HepG2 (cell line): Measurements from ENCODE around the gene TCEANC2. TPM values are rescaled to one million over a fixed set of nuclear protein-coding genes. Genes with fewer than 3 reads are reported as not detected.

Experiments used
- ATAD3A ChIP-seq: sonication (generic); formaldehyde crosslinking; IDR thresholded peaks from 2 replicates; pipeline ENCODE4 v1.4.0; 2020; ENCODE audit warnings: missing genetic modification reagents
- ATRX ChIP-seq: sonication (generic); formaldehyde crosslinking; IDR thresholded peaks from 2 replicates; pipeline ENCODE4 v1.4.0; 2020; ENCODE audit warnings: missing genetic modification reagents, borderline replicate concordance
- BORCS8-MEF2B ChIP-seq: sonication (generic); formaldehyde crosslinking; IDR thresholded peaks from 2 replicates; pipeline ENCODE4 v1.8.0; 2022; ENCODE audit warnings: mild to moderate bottlenecking, missing genetic modification reagents
- DNMT1 ChIP-seq: sonication (generic); formaldehyde crosslinking; IDR thresholded peaks from 2 replicates; pipeline ENCODE4 v1.5.1; 2020; ENCODE audit warnings: mild to moderate bottlenecking, missing genetic modification reagents
- EEA1 ChIP-seq: sonication (generic); formaldehyde crosslinking; IDR thresholded peaks from 2 replicates; pipeline ENCODE4 v1.5.1; 2020; ENCODE audit warnings: mild to moderate bottlenecking, missing genetic modification reagents, borderline replicate concordance
- FOXC1 ChIP-seq: sonication (generic); formaldehyde crosslinking; IDR thresholded peaks from 2 replicates; pipeline ENCODE4 v1.8.0; 2022; ENCODE audit warnings: mild to moderate bottlenecking, missing genetic modification reagents, borderline replicate concordance
- GLI4 ChIP-seq: sonication (generic); formaldehyde crosslinking; IDR thresholded peaks from 2 replicates; pipeline ENCODE4 v1.5.1; 2020; ENCODE audit warnings: missing genetic modification reagents, mild to moderate bottlenecking, moderate library complexity, borderline replicate concordance
- HMGXB4 ChIP-seq, 2 experiments: sonication (generic) in 1 of 2; formaldehyde crosslinking in 1 of 2; IDR thresholded peaks; 2 replicates each; pipeline versions ENCODE4 v1.4.0 to v1.6.1; 2018 to 2020; ENCODE audit warnings: missing genetic modification reagents in 2 of 2, borderline replicate concordance in 1 of 2, low read depth in 1 of 2, mild to moderate bottlenecking in 1 of 2, missing biosample characterization in 1 of 2
- KDM1A ChIP-seq: IDR thresholded peaks from 2 replicates; pipeline ENCODE4 v1.6.1; 2016; ENCODE audit warnings: missing compliant biosample characterization
- LCORL ChIP-seq, 2 experiments: fragments of 450-650 bp in 1 of 2; sonication (generic) in 1 of 2; formaldehyde crosslinking in 1 of 2; IDR thresholded peaks; 2 replicates each; pipeline versions ENCODE4 v1.5.0 to v1.6.1; 2017 to 2020; ENCODE audit warnings: antibody characterized with exemption in 1 of 2, missing genetic modification reagents in 1 of 2
- MTERF4 ChIP-seq: sonication (generic); formaldehyde crosslinking; IDR thresholded peaks from 2 replicates; pipeline ENCODE4 v1.8.0; 2023; ENCODE audit warnings: mild to moderate bottlenecking, missing genetic modification reagents
- NFE2L1 ChIP-seq: sonication (generic); formaldehyde crosslinking; IDR thresholded peaks from 2 replicates; pipeline ENCODE4 v1.4.0; 2020; ENCODE audit warnings: missing genetic modification reagents, mild to moderate bottlenecking, borderline replicate concordance
- NR2F2 ChIP-seq: IDR thresholded peaks from 2 replicates; pipeline ENCODE4 v1.6.1; 2012; ENCODE audit warnings: low read depth, inconsistent platforms, borderline replicate concordance
- POLR2G ChIP-seq: fragments of 200-400 bp; formaldehyde crosslinking; IDR thresholded peaks from 2 replicates; pipeline ENCODE4 v1.6.1; 2018; ENCODE audit warnings: mild to moderate bottlenecking, low read depth, low read length, moderate library complexity
- SRSF4 ChIP-seq: fragments of 200-400 bp; formaldehyde crosslinking; IDR thresholded peaks from one replicate; pipeline ENCODE4 v1.6.1; 2018; ENCODE audit warnings: mild to moderate bottlenecking, low read depth, low read length, moderate library complexity; ENCODE audit not compliant: poor library complexity, severe bottlenecking
- TBX2 ChIP-seq: sonication (generic); formaldehyde crosslinking; IDR thresholded peaks from 2 replicates; pipeline ENCODE4 v1.5.0; 2020; ENCODE audit warnings: missing genetic modification reagents, mild to moderate bottlenecking, borderline replicate concordance
- TEAD3 ChIP-seq: optimal IDR thresholded peaks from 2 replicates; pipeline ENCODE3; 2016; ENCODE audit warnings: borderline replicate concordance
- ZBTB3 ChIP-seq: sonication (generic); formaldehyde crosslinking; IDR thresholded peaks from 2 replicates; pipeline ENCODE4 v1.4.0; 2020; ENCODE audit warnings: low read depth, mild to moderate bottlenecking, moderate library complexity, missing genetic modification reagents, borderline replicate concordance
- ZMYM4 ChIP-seq: sonication (generic); formaldehyde crosslinking; IDR thresholded peaks from 2 replicates; pipeline ENCODE4 v1.8.1; 2023; ENCODE audit warnings: mild to moderate bottlenecking, missing genetic modification reagents
- ZNF230 ChIP-seq: sonication (generic); formaldehyde crosslinking; IDR thresholded peaks from 2 replicates; pipeline ENCODE4 v1.4.0; 2020; ENCODE audit warnings: mild to moderate bottlenecking, missing genetic modification reagents
- ZNF235 ChIP-seq: sonication (generic); formaldehyde crosslinking; IDR thresholded peaks from 2 replicates; pipeline ENCODE4 v1.8.1; 2023; ENCODE audit warnings: mild to moderate bottlenecking, missing genetic modification reagents, borderline replicate concordance
- ZNF253 ChIP-seq: sonication (generic); formaldehyde crosslinking; IDR thresholded peaks from 2 replicates; pipeline ENCODE4 v1.8.0; 2022; ENCODE audit warnings: mild to moderate bottlenecking, missing genetic modification reagents, borderline replicate concordance
- ZNF432 ChIP-seq: sonication (generic); formaldehyde crosslinking; IDR thresholded peaks from 2 replicates; pipeline ENCODE4 v1.5.0; 2020; ENCODE audit warnings: missing genetic modification reagents, mild to moderate bottlenecking, borderline replicate concordance
- polyA plus RNA-seq, 8 experiments: library from polyadenylated mRNA; depleted of rRNA in 3 of 8; stranded (reverse) in 7 of 8; unstranded in 1 of 8; fragments of >200 nt; fragmentation: Illumina TruSeq in 4 of 8; extraction: Trizol in 4 of 8; gene quantifications; 2 replicates each; pipeline versions ENCODE4 v1.2.1 to v1.2.3, GENCODE V29; 2011 to 2016; ENCODE audit warnings: low read depth in 4 of 8, missing spikeins in 1 of 8, mixed read lengths in 1 of 8; ENCODE audit not compliant: insufficient read depth in 1 of 8
- total RNA-seq, 5 experiments: library from RNA; depleted of rRNA; stranded (reverse); fragments of >200 nt; fragmentation: Illumina TruSeq; extraction: Trizol; gene quantifications; 2 replicates each; pipeline ENCODE4 v1.2.3, GENCODE V29; 2016; ENCODE audit warnings: low read depth in 1 of 5
- TF ChIP-seq, protein P1 (sequence below): sonication (generic); formaldehyde crosslinking; IDR thresholded peaks from 2 replicates; pipeline ENCODE4 v1.8.1; 2022; ENCODE audit warnings: low read depth, mild to moderate bottlenecking, missing genetic modification reagents

TCEANC2 gene
- total and polyA plus RNA-seq, 2 of the 13 experiments (the other 11 are each of a cell fraction or from before 2014, with no cell fraction given), result 3.8 to 5.0 TPM

GRCh38 chr1:54052431-54052933 lies 926 bp upstream of the TCEANC2 start (continued):
- peak; percentile 26 for TF ChIP-seq TEAD3
- TF ChIP-seq ZBTB3 (CRISPR knock-in tag), result no peak
- TF ChIP-seq LCORL (IDR thresholded peaks at IDR 0.05), result no peak
- no peak for TF ChIP-seq LCORL (CRISPR knock-in tag; IDR thresholded peaks at IDR 0.05)
- TF ChIP-seq BORCS8-MEF2B (CRISPR knock-in tag), result 0 out of 2 replicates have a peak, but pooled peaks have one; percentile 15
- TF ChIP-seq EEA1 (CRISPR knock-in tag), result peak; percentile 45; the same call in 1 of the 2 replicates
- TF ChIP-seq KDM1A (CRISPR knock-in tag), result no peak
- TF ChIP-seq, protein P1, sequence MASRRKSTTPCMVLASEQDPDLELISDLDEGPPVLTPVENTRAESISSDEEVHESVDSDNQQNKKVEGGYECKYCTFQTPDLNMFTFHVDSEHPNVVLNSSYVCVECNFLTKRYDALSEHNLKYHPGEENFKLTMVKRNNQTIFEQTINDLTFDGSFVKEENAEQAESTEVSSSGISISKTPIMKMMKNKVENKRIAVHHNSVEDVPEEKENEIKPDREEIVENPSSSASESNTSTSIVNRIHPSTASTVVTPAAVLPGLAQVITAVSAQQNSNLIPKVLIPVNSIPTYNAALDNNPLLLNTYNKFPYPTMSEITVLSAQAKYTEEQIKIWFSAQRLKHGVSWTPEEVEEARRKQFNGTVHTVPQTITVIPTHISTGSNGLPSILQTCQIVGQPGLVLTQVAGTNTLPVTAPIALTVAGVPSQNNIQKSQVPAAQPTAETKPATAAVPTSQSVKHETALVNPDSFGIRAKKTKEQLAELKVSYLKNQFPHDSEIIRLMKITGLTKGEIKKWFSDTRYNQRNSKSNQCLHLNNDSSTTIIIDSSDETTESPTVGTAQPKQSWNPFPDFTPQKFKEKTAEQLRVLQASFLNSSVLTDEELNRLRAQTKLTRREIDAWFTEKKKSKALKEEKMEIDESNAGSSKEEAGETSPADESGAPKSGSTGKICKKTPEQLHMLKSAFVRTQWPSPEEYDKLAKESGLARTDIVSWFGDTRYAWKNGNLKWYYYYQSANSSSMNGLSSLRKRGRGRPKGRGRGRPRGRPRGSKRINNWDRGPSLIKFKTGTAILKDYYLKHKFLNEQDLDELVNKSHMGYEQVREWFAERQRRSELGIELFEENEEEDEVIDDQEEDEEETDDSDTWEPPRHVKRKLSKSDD (CRISPR knock-in tag), result 0 out of 2 replicates have a peak, but pooled peaks have one; percentile 18
- peak; percentile 8; the same call in 1 of the 2 replicates for TF ChIP-seq ZNF235 (CRISPR knock-in tag)
- peak; percentile 58; the same call in 1 of the 2 replicates for TF ChIP-seq ZNF253
- TF ChIP-seq ZNF432 (CRISPR knock-in tag), result no peak
- TF ChIP-seq DNMT1 (CRISPR knock-in tag), result 0 out of 2 replicates have a peak, but pooled peaks have one; percentile 63
- no peak for TF ChIP-seq SRSF4
- TF ChIP-seq ATRX (CRISPR knock-in tag), result no peak
- peak; percentile 29; the same call in 1 of the 2 replicates for TF ChIP-seq TBX2 (CRISPR knock-in tag)
- TF ChIP-seq ATAD3A (CRISPR knock-in tag), result no peak
- no peak for TF ChIP-seq ZNF230 (CRISPR knock-in tag)
- TF ChIP-seq FOXC1 (CRISPR knock-in tag), result 0 out of 2 replicates have a peak, but pooled peaks have one; percentile 7
- peak; percentile 37; the same call in 1 of the 2 replicates for TF ChIP-seq NFE2L1 (CRISPR knock-in tag)
- TF ChIP-seq GLI4 (CRISPR knock-in tag), result 0 out of 2 replicates have a peak, but pooled peaks have one; percentile 63
- peak; percentile 24; the same call in 1 of the 2 replicates for TF ChIP-seq POLR2G
- TF ChIP-seq ZMYM4, result 0 out of 2 replicates have a peak, but pooled peaks have one; percentile 8
- 0 out of 2 replicates have a peak, but pooled peaks have one; percentile 21 for TF ChIP-seq NR2F2
- peak; percentile 21; the same call in 1 of the 2 replicates for TF ChIP-seq MTERF4 (CRISPR knock-in tag)
- TF ChIP-seq HMGXB4 (CRISPR knock-in tag; IDR thresholded peaks at IDR 0.05; ENCODE audit: borderline replicate concordance in 1 of 2, low read depth in 1 of 2), result 0 out of 4 replicates have a peak, but pooled peaks of 1 of the 2 experiments have one; percentile 6
